HTR-8/SVneo (cell line): ENCODE measurements around the gene LRRC75A.

Experiments
- DNase-seq: peaks from one replicate; pipeline ENCODE4 v3.0.0; 2011; ENCODE audit warnings: low spot score, mixed read lengths; ENCODE audit not compliant: insufficient read length
- FAIRE-seq: peaks from 2 replicates; lab custom pipeline; 2011; peaks lifted over from hg19 to GRCh38; lab: Jason Lieb, UNC

The LRRC75A gene

DNA sequence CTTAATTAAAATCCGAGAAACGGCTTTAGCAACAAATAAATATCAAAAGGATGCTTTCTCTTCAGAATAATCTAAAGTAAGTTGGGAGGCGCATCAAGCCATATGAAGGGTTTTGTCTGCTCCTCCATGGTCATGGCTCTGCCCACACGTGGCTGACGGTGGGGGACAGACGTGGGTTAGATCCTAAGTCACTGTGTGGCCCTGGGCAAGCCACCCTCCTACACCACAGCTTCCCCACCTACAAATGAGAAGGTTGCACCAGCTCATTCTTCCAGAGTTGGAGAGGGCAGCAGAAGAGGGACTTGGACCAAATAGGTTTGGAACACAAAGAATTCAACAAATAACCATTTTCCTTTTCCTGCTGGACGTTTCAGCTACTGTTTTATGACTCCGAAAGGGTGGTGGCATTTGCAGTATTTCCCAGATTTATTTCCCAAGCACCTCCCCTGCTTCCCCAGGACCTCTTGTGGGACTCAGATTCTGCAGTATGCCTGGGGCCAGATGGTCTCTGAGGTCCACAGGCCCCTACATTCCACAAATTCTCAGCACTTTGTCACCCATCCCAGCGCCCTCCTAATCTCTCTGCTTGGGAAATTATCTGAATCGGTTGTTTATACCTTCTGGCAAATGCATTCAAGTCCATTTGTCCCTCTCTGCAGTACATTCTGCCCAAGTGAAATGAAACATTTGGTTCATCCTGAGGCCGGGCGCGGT is 17.8 kb downstream of the LRRC75A start:
- FAIRE-seq (peak; percentile 83), DNase-seq (peak; percentile 81)

DNA sequence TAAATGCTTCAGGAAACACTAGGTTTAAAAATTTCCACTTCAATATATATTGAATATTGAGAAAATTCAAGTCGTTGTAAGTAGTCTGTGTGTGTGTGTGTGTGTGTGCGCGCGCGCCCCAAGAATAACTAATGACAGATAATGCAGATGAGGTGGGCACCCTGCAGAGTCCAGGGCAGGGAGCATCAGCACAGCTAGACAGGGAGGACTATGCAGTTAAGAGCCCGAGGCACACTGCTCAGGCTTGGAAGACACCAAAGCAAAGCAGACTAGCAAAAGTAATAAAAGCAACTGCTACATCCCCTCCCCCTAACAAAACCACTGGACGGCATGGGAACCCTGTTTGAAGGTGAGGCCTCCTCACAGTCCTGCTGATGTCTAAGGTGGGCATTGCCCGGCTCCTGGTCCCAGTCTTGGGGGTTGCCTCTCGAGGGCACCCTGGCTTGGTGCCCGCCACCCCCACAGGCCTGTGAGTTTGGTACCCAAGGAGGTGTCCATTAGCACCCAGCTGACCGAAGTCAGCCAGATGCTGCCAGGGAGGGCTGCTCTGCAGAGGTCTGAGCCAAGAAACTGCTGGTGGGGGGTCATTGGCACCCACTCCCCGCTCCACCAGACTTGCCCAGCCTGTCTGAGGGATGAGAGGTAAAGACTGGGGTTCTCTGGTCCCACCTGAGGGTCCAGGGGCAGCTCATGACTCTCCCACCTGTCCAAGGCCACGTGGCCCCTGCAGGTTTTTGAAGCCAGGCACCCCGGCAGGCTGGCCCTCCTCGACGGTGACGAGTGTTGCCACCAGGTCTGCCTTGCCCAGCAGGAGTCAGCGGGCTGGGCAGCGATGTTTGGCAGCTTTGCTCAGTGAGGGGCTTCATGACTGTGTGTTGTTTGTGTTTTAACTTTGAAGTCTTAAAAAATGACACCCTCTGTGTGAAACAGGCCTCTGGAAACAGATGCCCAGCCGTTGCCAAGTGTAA is 18.7 kb downstream of the LRRC75A start:
- peak; percentile 36 for FAIRE-seq
- no peak for DNase-seq

DNA sequence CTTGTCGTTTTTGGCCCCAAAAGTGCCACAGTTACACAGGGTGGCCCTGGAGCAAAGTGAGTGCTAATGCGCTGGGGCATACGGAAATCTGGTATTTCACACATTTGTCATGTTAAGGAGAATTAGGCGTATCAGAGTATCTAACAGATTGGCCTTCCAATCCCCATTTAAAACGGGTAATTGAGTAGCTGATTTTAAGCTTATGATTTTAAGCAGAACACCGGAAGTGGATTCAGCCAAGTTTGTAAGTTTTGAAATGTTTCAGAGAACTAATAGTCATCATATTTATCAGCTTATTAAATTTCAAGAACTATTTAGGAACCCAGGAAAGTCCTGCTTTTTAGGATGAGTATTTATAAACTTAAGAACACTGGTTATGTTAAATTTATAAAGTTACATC is 19.5 kb downstream of the LRRC75A start:
- DNase-seq (no peak), FAIRE-seq (peak; percentile 58)

DNA sequence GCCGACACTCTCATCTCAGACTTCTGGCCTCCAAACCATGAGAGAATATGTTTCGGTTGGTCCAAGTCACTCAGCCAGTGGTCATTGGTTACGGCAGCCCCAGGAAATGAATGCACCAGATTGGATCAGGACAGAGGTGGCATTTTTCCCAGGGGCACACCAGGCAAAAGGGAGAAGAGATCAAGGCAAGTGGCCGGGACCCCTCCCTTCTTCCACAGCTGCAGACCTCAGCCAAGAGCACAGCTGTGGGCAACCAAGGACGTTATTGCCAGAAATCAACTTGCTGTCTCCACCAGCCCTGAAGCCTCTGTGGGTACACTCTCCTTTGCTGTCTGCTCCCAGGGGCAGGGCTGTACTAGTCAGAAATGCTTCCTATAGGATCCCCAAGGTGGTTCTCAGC is 20.7 kb downstream of the LRRC75A start:
- DNase-seq, result no peak
- no peak for FAIRE-seq

DNA sequence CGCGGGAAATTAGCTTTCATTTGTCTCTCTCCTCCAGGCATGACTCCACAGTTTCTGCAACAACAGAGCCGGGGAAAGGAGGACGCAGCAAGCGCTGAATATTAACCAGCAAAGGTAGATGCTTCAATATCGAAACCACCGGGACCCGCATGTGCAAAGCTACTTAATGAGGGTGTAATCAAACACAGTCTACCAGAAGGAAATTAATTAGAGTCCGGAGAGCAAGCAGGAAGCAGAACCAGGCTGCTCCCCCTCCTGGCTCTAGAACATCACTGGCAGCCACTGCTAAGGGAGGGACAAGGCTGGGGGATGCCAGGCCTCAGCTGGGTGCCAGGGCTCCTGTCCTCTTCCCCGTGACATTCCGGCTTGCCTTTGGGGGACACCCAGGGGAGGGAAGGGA is 21.7 kb downstream of the LRRC75A start:
- FAIRE-seq (no peak), DNase-seq (no peak)

DNA sequence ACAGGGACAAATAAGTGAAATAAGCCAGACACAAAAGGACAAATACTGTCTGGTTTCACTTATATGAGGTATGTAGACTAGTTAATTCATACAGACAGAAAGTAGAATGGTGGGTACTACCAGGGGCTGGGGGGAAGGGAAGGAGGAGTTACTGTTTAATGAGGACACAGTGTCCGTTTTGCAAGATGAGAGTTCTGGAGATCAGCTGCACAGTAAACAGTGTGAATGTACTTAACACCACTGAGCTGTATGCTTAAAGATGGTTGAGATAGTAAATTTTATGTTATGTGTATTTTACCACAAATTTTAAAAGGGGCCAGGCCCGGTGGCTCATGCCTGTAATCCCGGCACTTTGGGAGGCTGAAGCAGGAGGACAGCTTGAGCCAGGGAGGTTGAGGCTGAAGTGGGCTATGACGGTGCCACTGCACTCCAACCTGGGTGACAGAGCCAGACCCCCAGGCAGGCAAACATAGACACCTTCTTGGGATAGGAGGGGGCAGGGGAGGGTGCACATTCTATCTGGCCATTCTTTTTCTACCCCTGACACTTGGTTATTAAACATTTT is 23.5 kb downstream of the LRRC75A start:
- DNase-seq (no peak), FAIRE-seq (peak; percentile 63)

DNA sequence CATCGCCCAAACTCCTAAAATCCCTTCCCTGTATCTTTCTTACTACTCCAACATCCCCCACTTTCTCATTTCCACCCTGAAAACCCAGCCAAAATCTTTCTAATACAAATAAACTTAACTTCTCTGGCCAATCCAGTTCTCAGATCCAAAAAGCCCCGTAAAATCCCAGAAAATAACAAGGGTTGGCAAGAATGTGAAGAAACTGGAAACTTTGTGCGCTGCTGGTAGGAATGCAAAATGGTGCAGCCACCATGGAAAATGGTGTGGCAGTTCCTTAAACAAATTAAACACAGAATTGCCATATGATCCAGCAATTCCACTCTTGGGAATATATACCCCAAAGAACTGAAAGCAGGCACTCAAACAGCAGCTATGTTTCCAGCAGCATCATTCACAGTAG is 24.1 kb downstream of the LRRC75A start:
- FAIRE-seq (no peak), DNase-seq (no peak)

DNA sequence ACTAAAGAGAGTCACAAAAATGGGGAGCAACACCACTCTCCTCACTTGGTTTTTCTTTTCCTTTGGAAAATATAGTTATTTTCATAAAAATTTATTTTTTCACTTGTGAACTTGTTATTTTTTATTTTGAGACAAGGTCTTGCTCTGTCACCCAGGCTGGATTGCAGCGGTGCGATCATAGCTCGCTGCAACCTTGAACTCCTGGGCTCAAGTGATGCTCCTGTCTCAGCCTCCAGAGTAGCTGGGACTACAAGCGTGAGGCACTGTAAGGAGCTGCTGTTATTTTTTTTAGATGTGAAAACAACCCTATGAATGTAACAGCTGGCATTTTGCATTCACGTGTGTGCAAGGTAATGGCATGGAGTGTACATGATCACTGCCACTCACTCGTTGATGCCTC is 24.9 kb downstream of the LRRC75A start:
- DNase-seq (no peak), FAIRE-seq (peak; percentile 74)

DNA sequence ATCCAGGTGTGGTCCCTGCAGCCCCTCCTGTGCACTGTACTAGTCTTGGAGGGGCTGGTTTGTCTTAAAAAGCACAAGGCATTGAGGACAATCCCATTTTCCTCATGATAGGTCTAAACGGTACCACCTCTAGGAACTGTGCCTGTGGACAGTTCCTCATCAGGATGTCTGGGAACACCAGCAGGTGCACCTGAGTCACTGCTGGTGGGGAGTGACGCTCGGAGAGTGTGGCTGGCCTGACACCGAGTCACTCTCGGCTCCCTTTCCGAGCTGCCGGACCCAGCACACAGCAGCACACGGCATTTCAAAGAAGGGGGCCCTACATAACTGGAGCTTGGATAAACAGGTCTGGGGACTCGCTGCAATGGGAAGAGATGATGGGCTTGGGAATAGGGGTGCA is 25.6 kb downstream of the LRRC75A start:
- DNase-seq (no peak), FAIRE-seq (peak; percentile 63)

DNA sequence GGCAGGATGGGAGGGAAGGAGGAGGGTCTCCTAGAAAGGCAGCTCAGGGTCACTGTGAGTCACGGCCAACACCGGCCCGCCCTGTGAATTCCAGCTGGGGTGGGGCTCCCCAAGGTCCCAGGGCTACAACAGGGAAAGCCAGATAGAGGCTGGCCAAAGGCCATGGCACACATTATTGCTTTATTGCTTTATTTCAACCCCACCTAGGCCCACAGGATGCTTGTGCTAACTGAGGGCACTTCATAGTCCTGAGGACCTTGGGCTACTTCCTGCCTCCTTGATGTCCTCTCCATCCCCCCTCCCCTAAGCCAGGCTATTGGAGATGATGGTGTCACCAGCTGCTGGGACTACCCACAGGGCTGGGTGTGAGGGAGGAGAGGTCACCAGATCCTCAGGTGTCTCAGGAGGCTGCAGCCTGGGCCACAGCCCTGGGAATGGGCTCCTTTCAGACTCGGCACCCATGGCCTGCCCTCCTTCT is 26.1 kb downstream of the LRRC75A start:
- no peak for DNase-seq
- no peak for FAIRE-seq

DNA sequence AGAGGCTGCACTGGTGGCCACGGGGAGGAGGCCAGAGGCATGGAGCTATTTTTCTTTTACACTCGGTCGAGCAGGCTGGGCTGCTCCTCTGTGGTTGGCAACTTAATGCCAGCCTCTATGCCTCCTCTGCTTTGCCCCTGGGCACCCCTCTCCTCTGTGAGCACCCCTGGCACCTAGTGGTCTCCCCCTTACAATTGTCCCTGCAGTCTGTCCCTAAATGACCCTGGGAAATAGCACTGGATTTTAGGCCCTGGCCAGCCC is 27.0 kb downstream of the LRRC75A start:
- DNase-seq (no peak), FAIRE-seq (peak; percentile 9)

DNA sequence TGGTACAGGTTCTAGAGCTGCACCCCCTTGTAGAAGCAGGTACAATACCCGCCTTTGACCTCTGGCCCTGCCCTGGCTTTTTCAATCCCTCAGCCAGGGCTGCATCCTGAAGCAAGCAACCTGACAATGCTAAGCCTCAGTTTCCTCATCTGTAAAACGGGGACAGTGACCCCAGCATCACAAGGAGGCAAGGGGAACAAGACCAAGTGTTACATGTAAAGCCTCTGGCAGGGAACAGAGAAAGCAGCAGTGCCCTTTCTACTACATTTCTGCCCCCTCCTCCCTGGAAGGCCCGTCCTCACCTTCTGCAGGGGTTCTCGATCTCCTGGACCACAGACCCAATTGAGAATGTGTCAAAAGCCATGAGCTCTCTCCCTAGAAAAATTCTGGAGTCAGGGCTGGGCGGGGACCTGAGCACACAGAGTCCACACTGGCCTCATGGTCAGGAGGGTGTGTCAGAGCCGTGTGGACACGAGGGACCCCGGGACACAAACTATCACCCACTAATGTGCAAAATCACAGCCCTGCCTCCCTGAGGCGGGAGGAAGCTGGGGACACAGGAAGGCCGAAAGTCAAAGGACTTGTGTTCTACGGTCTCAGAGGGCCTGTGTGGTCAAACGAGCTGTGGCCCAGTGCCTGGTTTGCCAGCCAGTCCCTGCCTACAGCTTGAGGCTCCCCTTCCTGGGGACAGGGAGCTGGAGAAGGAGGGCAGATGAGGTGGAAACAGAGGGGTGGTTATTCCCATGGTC is 27.5 kb downstream of the LRRC75A start:
- no peak for FAIRE-seq
- no peak for DNase-seq

DNA sequence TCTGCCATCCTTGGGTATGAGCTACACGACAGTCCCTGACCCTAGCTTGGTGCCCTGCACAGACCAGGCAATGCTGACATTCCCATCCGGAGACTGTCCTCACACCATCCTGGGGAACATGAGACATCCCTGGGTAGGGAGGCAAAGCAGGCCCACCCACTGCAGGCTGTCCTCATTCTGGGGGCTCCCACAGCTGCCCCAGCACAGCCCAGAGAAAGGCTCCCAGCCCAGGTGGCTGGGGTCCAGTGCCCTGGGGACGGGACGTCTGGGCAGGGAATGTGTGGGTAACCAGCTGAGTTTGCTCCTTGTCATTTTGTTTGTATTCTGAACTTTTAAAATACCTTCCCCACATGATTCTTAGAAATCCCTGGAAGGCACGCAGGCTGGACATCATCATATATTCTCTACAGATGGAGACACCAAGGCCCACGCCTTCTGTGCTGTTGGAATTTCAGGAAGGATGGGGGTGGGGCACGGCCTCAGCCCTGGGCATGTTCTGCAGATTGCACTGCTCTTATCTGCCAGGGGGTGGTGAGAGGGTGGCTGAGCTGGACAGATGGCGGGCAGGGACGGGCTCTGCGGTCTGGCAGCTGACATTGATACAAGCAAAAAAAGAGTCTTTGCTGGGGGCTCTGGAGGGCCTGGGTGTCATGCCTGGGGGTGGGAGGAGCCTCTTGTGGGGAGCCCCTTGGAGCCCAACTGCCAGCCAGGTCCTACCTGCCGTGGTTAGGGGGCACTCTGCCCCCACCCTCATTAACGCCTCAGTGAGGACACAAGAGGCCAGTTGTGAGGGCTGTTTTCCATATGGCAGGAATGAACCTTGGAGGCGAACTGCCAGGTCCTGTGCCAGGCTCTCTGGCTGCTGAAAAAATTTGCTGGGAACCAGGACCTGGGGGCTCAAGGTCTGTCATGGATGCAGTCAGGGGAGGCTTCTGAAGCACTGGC is 28.4 kb downstream of the LRRC75A start:
- FAIRE-seq (peak; percentile 71), DNase-seq (no peak)

DNA sequence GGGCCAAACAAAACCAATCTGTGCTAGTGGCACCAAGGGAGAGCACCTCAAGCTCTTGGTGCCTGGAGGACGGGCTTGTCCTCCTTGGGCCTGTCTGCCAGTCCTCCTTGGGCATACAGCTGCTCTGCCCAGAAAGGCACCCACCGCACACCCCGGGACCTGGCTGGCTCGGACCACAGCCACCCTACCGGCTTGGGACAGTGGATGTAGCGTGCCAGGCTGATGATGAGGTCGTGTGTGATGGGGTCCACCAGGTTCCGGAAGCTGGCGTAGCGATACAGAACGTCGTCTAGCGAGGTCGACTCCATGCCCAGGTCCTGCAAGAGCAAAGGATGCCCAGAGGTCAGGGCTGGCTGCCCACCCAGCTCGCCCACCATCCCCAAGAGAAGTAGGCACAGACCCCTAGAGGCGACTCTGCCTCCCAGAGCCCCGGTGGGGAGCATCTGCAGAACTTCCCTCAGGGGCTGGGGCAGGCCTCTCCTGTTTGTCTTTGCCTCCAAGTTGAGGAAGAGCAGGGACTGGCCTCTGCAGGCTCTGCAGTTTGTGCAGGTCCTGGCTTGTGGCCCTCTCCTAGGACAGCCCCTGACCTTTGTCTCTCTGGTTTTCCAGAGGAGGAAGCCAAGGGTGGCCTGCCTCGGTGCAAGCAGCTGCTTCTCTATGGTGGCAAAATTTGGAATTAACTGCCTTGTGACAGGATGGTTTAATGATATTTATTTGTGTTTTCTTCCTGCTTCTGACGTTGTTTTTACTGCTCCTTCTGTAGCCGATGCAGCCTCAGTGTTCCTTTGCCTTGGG is 29.7 kb downstream of the LRRC75A start:
- DNase-seq, result no peak
- FAIRE-seq, result no peak

DNA sequence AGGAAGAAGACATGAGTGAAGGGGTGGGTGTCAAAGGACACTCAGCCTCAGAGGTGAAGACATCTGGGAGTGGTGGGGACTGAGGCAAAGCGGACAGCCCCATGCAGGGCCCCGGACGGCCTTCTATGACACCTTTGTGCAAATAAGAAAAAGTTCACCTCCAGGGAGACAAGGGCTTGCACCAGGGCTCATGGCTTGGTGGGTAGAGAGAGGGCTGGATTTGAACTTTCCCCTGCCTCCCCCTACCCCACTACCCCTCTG is 30.5 kb downstream of the LRRC75A start:
- FAIRE-seq, result no peak

DNA sequence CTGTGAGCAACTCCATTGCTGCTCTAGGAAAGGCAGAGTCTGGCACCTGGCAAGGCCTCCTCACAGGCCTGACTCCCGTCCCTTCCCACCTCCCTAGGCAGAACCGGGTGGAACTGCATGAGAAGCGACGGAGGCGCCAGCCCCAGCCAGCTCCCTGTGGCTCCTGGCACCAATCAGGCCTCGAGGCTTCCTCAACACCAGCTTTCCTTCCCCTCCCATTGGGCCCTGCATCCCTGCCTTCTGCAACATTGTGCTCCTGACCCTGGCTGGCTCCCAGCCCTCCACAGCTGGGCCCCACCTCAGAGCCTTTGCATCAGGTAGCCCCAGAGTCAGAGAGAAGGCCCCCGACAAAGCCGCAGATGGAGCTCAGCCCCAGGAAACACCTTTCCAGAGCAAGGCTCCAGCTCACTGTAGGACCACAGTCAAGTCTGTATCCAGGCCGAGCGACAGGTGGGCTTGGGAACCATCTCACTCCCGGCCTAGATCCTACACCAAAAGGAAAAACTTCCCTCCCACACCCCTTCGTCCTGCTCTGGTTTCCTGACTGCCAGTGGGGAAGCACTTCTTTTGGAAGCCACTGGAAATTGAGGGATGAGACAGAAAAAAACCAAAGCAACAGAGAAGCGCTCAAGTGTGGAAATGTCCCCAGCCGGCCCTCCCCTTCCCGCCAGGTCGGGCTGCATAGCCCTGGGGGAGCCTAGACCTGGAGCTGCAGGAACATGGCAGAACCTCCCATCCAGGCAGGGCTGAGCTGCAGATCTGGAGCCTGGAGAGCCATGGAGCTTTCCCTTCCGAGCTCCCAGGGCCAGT is 31.0 kb downstream of the LRRC75A start:
- no peak for FAIRE-seq
- DNase-seq, result no peak

More for the DNA sequence above, 30.5 kb downstream of the LRRC75A start:
- DNase-seq, result no peak

DNA sequence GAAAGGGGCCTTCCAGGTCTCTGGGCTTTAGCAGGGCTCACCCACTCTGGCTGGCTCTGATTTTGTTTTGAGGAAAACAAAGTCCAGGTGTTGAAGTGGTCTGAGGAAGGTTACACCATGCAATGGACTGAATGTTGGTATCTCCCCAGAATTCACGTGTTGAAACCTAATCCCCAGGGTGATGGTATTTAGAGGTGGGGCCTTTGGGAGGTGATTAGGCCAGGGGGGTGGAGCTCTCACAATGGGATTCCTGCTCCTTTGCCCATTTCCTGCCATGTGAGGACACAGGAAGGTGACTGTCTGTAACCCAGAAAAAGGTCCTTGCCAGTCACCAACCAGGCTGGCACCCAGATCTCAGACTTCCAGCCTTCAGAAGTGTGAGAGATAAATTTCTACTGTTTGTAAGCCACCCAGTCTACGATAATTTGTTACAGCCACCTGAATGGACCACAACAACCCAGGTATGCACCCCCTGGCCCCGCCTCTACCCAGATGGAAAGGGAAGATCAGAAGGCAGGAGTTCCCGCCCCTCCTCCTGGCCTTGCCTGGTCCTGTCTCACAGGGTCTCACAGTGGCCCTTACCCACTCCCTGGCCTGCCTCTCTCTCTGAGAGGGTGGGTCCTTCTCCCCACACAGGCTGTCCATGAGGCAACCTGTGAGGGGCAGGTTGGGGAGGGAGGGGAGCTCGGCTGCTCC is 32.0 kb downstream of the LRRC75A start:
- peak; percentile 88 for FAIRE-seq
- peak; percentile 48 for DNase-seq
